Transverse colon (tissue), 3 donors: ENCODE data around the gene CECR2.

Experiments
- EP300 ChIP-seq: sonication (generic); formaldehyde crosslinking; IDR thresholded peaks from one replicate; pipeline ENCODE4 v1.6.1; 2017; ENCODE audit warnings: antibody characterized with exemption, low read depth
- TF ChIP-seq, protein P1 (sequence below), 5 experiments: fragments of 200-600 bp in 3 of 5; fragments of 450-650 bp in 2 of 5; sonication (generic) in 3 of 5; IDR thresholded peaks; 1 replicate in 2 of 5; 2 replicates in 3 of 5; pipeline ENCODE4 v1.5.1; 2016 to 2017; ENCODE audit warnings: antibody characterized with exemption in 5 of 5, inconsistent platforms in 3 of 5, mild to moderate bottlenecking in 2 of 5, moderate library complexity in 1 of 5

DNA sequence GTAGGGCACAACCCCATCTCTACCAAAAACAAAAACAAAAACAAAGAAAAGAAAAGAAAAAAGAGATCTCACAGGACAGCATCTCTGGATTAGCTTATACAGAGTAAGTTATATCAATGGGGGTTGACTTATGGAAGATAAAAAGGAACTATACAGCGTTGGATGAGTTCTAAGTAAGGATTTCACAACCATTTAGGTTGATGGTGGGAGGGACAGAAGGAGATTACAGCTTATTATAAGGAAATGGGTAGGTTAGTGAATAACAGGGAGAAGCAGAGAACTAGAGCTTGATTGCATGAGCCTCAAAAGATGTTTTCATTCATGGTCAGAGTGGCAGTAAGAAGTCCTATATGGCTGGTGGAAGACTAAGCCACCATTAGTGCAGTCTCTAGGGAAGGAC lies 60.3 kb downstream of the CECR2 start:
- TF ChIP-seq, protein P1, sequence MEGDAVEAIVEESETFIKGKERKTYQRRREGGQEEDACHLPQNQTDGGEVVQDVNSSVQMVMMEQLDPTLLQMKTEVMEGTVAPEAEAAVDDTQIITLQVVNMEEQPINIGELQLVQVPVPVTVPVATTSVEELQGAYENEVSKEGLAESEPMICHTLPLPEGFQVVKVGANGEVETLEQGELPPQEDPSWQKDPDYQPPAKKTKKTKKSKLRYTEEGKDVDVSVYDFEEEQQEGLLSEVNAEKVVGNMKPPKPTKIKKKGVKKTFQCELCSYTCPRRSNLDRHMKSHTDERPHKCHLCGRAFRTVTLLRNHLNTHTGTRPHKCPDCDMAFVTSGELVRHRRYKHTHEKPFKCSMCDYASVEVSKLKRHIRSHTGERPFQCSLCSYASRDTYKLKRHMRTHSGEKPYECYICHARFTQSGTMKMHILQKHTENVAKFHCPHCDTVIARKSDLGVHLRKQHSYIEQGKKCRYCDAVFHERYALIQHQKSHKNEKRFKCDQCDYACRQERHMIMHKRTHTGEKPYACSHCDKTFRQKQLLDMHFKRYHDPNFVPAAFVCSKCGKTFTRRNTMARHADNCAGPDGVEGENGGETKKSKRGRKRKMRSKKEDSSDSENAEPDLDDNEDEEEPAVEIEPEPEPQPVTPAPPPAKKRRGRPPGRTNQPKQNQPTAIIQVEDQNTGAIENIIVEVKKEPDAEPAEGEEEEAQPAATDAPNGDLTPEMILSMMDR (IDR thresholded peaks at IDR 0.05), result no peak
- no peak for TF ChIP-seq EP300
